CD4-positive, alpha-beta T cell treated with Interleukin-21 for 1 hour (primary cell): ENCODE results near the gene LRMDA.

Experiments used
- DNase-seq: peaks from one replicate; pipeline ENCODE4 v3.0.0-alpha.2; 2020

LRMDA gene

GRCh38 chr10:76150876-76151288 lies 719.5 kb downstream of the LRMDA start:
- DNase-seq, result no peak

DNA sequence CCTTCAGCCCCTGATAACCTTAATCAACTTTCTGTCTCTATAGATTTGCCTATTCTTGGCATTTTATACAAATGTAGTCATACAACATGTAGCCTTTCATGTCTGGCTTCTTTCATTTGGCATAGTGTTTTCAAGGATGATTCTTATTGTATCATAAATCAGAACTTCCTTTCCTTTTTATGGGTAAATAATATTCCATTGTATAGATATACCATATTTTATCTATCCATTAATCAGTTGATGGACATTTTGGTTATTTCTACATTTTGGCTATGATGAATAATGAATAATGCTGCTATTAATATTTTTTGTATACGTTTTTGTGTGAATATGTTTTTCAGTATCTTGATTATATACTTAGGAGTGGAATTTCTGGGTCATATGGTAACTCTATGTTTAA lies 720.8 kb downstream of the LRMDA start:
- no peak for DNase-seq

DNA sequence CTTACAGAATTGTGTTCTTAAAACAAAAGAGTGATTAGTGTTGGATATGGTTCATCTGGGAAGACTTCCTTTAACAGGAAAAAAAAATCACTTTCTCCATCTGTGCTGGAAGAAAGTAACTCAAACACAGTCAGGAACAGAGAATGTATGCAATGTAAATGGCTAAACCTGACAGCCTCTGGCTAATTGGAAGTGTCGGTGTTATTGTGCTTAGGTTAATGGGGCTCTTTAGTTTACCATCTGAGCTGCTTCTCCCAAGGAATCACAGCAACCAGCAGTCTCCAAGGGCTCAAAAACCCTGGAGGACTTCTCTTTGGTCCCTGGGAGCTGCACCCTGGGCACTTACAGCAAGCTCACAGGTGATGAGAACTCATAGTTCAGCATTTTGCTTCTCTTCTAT lies 724.5 kb downstream of the LRMDA start:
- DNase-seq, result no peak

DNA sequence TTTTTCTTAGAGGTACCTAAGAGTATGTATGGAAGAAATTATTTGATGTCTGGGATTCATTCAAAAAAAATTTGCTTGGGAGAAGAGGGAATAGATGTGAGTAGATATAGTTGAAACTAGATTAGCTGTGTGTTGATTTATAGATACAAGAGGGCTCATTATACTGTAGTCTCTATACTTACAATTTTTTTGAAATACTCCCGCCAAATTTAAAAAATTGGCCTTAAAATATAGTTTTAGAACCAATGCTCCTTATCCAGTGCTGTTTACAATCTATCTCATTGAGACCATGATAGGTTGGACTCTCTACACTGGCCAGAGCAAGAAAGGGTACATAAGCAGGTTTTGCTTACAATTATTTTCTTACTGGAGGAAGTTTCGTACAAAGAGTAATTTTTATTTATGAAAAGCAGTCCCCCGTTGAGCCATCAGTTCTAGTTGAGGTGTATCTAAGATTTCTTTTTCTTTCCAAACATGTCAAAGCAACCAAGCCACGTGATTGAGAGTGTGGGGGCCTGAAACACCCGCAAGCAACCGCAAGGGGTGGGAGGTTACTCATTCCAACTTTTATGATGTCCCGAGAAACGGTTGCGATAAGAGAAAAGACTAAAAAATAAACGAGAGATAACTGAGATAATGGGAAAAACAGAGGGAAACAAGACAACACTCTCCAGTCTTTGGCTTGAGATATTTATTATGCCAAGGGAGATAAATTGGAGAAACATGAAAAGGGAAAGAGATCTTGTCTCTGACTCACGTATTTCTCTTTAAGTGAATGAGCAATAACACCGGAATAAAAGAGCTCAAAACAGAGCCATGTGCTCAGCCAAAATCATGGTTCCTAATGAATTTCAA lies 729.2 kb downstream of the LRMDA start:
- no peak for DNase-seq

DNA sequence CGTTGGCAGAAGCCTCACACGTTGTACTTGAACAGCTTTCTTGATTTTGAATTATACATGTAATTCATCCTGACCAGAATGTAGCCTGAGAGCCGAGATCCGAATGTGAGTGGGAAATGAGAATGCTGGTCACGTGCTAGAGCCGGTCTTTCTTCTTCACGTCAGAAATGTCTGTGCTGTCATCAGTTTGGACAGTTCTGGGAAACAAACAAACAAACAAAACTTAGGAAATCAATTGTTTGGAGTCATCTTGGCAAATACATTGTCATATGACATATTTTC lies 729.8 kb downstream of the LRMDA start:
- no peak for DNase-seq

- DNase-seq, result no peak
Observed at GRCh38 chr10:76168437-76168836, 737.0 kb downstream of the LRMDA start.

- DNase-seq, result no peak
Observed at GRCh38 chr10:76169246-76169645, 737.8 kb downstream of the LRMDA start.

DNA sequence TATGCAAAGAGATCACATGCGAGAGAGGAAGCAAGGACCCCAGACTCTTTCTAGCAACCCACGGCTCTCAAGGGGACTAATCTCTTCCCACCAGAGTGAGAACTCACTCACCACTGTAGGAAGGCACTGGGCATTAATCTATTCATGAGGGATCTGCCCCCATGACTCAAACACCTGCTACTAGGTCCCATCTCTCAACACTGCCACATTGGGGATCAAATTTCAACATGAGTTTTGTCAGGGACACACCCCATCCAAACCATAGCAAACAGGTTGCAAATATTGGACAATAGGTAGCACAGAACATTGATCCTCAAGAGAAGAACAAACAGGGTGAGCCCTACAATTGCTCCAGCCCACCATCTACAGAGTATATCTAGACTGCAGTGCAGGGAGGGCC lies 740.6 kb downstream of the LRMDA start:
- DNase-seq, result no peak

- DNase-seq, result no peak
Observed at GRCh38 chr10:76175533-76176165, 744.2 kb downstream of the LRMDA start.

DNA sequence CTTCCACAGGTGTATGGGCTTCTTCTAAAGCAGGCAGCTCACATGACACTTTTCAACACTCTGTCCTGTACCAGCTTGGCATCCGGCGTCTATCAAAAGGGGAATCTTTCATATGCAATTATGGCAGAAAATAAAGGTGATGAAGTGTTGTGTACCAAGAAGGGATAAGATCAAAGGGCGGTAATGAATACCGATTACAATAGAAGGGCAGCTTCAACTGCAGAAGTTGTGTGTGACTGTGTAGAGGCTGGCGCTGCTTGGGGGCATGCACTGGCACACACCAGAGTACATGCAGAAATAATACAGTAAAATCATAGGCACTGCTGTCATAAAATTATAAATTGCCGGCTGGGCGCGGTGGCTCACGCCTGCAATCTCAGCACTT lies 744.7 kb downstream of the LRMDA start:
- DNase-seq, result no peak

DNA sequence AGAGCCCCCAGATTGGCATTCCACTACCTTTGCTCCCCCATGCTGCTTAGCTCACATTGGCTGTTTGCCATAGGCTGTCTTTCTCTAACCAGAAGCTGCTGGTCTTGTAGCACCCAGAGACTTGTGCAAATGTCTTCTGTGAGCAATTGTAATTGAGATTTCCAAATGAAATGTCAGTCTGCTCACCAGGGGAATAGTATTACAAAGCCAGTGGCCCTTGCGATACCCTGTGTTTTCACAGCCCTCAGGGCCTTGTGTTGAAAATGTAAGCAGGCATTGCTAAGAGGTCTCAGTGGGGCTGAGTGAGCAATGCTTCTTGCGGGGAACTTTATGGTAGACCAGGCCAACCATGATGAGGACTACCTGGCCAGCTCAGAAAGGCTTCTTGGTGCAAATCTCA lies 746.5 kb downstream of the LRMDA start:
- DNase-seq, result no peak

DNA sequence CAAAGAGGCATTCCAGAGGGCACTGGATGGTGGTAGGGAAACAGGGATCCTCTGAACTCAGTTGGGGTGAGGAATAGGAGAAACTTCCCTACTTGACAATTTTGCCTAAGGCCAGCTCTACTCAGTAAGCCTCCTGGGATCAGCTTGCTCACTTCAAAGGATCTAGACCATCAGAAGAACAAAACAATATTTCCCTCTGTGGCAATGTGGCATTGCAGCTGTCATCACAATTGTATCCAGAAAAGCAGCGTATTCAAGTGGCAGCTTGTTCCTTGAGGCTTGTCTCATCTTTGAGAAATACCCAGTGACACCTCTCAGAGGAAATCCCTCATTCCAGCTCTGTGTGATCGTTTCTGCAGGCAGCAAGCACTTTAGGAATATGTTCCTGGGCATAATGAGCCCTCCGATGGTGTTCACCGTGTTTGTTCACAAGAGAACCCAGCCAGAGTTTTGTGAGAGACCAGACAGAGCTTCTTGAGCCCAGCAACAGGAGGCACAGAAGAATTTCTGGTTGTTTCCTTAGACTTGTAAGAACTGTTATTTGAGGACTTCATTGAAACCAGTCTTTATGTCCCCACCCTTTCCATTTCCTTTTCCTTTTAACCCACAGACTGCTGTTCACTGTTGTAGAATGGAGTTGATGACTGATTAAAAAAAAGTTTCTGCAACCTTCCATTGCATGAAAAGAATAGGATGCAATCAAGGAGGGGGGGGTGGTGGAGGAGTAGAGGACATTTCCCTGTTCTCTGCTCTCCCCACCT lies 747.3 kb downstream of the LRMDA start:
- no peak for DNase-seq

DNA sequence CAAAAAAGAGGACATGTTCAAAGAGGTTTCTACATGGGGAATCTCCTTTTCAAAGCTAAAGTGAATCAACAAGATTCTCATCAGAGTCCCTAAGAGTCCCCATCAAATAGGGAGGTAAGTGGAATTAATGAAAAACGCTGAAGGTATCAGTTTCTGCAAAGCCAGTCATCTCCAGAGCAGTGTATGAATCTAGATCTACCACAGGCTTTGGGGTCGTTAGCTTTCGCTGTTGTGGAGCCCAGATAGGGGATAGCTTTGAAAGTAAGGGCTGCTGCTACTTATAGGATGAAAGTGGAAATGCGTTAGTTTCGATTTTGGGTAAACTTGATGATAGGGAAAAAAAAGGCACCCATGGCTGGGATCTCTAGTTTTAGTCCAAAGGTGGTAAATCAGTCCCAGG lies 748.4 kb downstream of the LRMDA start:
- DNase-seq, result no peak

- DNase-seq, result no peak
Observed at GRCh38 chr10:76184647-76185046, 753.2 kb downstream of the LRMDA start.

- no peak for DNase-seq
Observed at GRCh38 chr10:76185471-76186301, 754.3 kb downstream of the LRMDA start.

DNA sequence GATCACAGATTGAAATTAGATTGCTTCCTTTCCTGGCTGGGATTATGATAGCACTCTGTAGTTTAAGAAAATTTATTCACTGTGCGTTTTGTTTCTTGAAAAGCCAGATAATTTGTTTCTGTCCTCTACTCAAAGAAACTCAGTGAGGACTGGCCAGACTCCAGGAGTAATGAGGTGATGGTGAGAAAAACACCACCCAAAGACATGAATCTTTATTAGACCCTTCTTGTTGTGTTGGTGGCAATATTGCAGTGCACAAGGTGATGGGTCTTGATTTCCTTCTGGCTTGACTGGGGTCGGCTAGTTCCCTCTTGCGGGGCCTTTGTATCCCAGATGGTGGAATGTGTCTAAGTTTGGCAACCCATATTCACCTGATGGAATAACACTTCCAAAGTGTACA lies 756.8 kb downstream of the LRMDA start:
- DNase-seq, result no peak

GRCh38 chr10:76190634-76191270 lies 759.3 kb downstream of the LRMDA start:
- DNase-seq, result no peak

- no peak for DNase-seq
Observed at GRCh38 chr10:76191336-76191735, 759.9 kb downstream of the LRMDA start.

DNA sequence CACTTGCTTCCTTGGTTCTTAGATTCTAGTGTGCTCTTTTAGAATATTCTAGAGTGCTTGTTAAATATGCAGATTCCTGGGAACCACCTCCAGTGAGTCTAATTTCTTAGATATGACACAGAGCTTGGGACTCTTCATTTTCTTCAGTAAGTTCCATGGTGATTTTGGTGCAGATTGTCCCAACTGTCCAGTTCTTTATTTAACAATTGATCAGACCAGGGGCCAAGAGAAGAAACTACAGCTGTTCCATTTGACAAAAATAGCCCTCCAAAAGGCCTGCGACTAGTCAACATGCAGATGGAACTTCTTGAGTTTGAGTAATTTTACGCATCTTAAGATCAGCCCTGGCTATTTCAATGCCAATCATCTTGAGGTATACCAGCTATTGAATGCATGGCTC lies 760.7 kb downstream of the LRMDA start:
- no peak for DNase-seq

DNA sequence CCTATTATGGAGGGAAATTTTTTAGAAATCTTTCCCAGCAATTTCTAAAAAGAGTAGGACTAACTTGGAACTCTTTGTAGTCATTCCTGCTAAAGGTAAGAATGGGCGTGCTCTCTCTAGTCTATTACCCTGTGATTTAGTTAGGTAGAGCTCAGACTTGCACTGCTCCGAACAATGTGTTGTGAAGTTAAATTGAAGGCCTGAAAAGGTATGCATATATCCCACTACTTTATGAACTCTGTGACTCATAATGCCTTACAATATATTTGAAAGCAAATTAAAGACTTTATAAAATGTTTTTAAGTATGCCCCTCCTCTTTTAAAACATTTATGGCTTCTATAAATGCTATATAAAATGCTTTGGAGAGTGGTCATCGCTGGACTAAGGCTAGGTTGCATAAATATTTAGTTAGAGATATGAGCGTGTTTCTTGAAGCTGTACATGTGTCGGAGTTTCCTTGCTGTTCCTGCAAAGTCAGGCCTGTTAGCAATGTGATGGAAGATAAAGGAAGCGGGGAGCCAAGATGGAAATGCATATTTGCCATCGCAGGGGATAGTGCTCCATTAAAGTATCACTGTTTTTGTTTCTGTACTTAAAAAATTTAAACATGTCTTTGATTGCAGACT lies 761.4 kb downstream of the LRMDA start:
- DNase-seq, result no peak

GRCh38 chr10:76195654-76196390 lies 764.4 kb downstream of the LRMDA start:
- DNase-seq, result no peak

GRCh38 chr10:76197293-76197692 lies 765.9 kb downstream of the LRMDA start:
- DNase-seq, result no peak
